CD4-positive, alpha-beta memory T cell (primary cell): ENCODE data around the gene VEGFB. TPM values are rescaled to one million over a fixed set of nuclear protein-coding genes. Genes with fewer than 3 reads are reported as not detected.
A peak's percentile ranks its signal among the peaks of the same experiment; 100 is the strongest.

Source experiments
- CTCF ChIA-PET: fragments of 350-600 bp; sonication (Branson Sonifier 250); formaldehyde crosslinking; loops from one replicate; lab custom pipeline; 2021; ENCODE audit warnings: inconsistent platforms; ENCODE audit not compliant: partially characterized antibody; lab: Charles Lee
- POLR2A ChIA-PET: fragments of 350-600 bp; sonication (Branson Sonifier 250); formaldehyde crosslinking; loops from one replicate; lab custom pipeline; 2021; ENCODE audit not compliant: partially characterized antibody; lab: Charles Lee
- DNase-seq, 5 donors: peaks; one replicate each; pipeline versions ENCODE4 v3.0.0 to v3.0.0-alpha.2; 2020 to 2022; ENCODE audit warnings: mixed read lengths in 1 of 5
- H3K27ac ChIP-seq: one replicate; pipeline ENCODE4 v1.7.0; 2013; ENCODE audit warnings: low read depth, low read length
- H3K27me3 ChIP-seq: 2 replicates; pipeline ENCODE4 v1.7.0; 2013; ENCODE audit warnings: mild to moderate bottlenecking, low read length, moderate library complexity; ENCODE audit not compliant: insufficient read depth
- H3K36me3 ChIP-seq: 2 replicates; pipeline ENCODE4 v1.7.0; 2013; ENCODE audit warnings: mild to moderate bottlenecking, low read length, moderate library complexity; ENCODE audit not compliant: insufficient read depth
- H3K4me1 ChIP-seq: 2 replicates; pipeline ENCODE4 v1.7.0; 2013; ENCODE audit warnings: mild to moderate bottlenecking, low read length, moderate library complexity; ENCODE audit not compliant: insufficient read depth
- H3K4me3 ChIP-seq, 2 donors: one replicate each; pipeline ENCODE4 v1.7.0; 2013; ENCODE audit warnings: low read length in 2 of 2, mild to moderate bottlenecking in 1 of 2
- H3K9me3 ChIP-seq, 2 donors: one replicate each; pipeline ENCODE4 v1.7.0; 2013; ENCODE audit warnings: low read length in 2 of 2, control low read depth in 1 of 2; ENCODE audit not compliant: control insufficient read depth in 1 of 2
- H3K27ac Mint-ChIP-seq, 7 donors: one replicate each; pipeline ENCODE4 v1.8.0; 2020 to 2021; ENCODE audit warnings: mixed read lengths in 7 of 7, mild to moderate bottlenecking in 6 of 7, inconsistent platforms in 3 of 7, moderate library complexity in 3 of 7
- H3K27me3 Mint-ChIP-seq, 2 donors: one replicate each; pipeline ENCODE4 v1.8.0; 2020 to 2021; ENCODE audit warnings: mixed read lengths in 2 of 2
- H3K36me3 Mint-ChIP-seq, 2 donors: one replicate each; pipeline ENCODE4 v1.8.0; 2020 to 2021; ENCODE audit warnings: mixed read lengths in 2 of 2, inconsistent platforms in 1 of 2, mild to moderate bottlenecking in 1 of 2
- H3K4me1 Mint-ChIP-seq, 4 donors: one replicate each; pipeline ENCODE4 v1.8.0; 2020 to 2021; ENCODE audit warnings: mixed read lengths in 4 of 4, mild to moderate bottlenecking in 1 of 4
- H3K4me3 Mint-ChIP-seq, 8 donors: one replicate each; pipeline ENCODE4 v1.8.0; 2020 to 2021; ENCODE audit warnings: mixed read lengths in 8 of 8, mild to moderate bottlenecking in 7 of 8, moderate library complexity in 6 of 8, inconsistent platforms in 3 of 8
- H3K9me3 Mint-ChIP-seq, 8 donors: one replicate each; pipeline ENCODE4 v1.8.0; 2020 to 2021; ENCODE audit warnings: mixed read lengths in 8 of 8, mild to moderate bottlenecking in 5 of 8, inconsistent platforms in 3 of 8, moderate library complexity in 1 of 8
- intact Hi-C: fragments of 100-400 bp; cut with micrococcal nuclease; formaldehyde crosslinking; loops from one replicate; pipeline ENCODE4 v1.15.1; 2023
- polyA plus RNA-seq, 2 donors: library from polyadenylated mRNA; unstranded; fragments of 300-500 nt; fragmentation: Illumina TruSeq; gene quantifications; one replicate each; pipeline ENCODE4 v1.2.3, GENCODE V29; 2021
- total RNA-seq, 2 experiments: library from RNA; stranded (reverse); gene quantifications; one replicate each; pipeline ENCODE4 v1.2.3, GENCODE V29; 2021

Gene VEGFB
- total and polyA plus RNA-seq, 4 experiments from 2014 or later = 2.3 to 97.3 (median 59.5) TPM

DNA sequence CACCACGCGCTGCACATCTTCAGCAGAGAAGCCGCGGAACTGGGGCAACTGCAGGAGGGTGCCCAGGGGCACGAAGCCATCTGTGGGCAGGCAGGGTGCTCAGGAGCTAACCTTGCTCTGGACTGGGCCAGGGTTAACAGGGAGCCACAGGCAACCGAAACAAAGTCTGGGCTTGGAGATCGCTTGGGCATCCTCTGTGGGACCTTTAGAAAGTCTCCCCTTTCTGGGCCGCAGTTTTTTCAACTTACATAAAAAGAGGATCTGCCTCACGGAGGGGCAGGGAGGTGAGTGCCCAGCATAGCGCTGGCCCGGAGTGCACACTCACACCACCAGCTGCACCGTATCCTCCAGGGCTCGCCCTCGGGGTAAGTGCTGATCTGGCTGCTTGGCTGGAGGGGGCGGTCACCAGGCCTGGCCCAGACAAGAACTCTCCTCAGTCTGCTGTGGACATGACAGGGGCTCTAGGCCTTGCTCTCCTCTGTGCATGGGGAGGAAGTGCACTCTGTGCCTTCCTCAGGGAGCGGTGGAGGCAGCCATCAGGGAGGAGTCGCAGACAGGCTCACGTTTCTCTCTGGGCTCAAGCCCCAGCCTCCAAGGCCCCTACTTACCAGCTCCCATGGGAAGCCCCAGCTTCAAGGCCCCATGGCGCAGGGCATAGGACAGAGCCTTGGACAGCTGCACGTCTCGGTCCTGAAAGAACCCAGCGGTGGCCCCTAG is 9.3 kb upstream of the VEGFB start:
- Histone ChIP-seq H3K36me3 (peaks cover 24% of the 10 kb centered on the region), H3K4me1 (peaks cover 38% of the 10 kb centered on the region), H3K9me3 (no peaks in the 10 kb centered on the region), H3K4me3 (peak overlapping the region in 1 of 2 donors; percentile 94), H3K27ac (peak overlapping the region; percentile 77), H3K27me3 (no peaks in the 10 kb centered on the region)
- peak overlapping the region; percentile 68 to 94 (median 90) for H3K4me3 Mint-ChIP-seq
- ChIA-PET POLR2A (interaction anchor here (1.1 to 38.9 kb wide), 10 partner anchors 14 to 92 kb away, joined by 4 to 937 read pairs (median 19); partner anchors contain the start of genes BAD, ESRRA, FERMT3 and FKBP2), CTCF (interaction anchor here (1.1 to 18.8 kb wide), 4 partner anchors 12 to 78 kb away, joined by 3 to 207 read pairs (median 26); partner anchors contain the start of genes CATSPERZ, ESRRA and FERMT3)
- intact Hi-C loops = no loop called here
- H3K36me3 Mint-ChIP-seq = peaks cover 0 to 16% of the 10 kb centered on the region in 2 donors
- H3K27me3 Mint-ChIP-seq = no peaks in the 10 kb centered on the region
- peak overlapping the region; percentile 52 to 93 (median 83) for H3K27ac Mint-ChIP-seq
- H3K4me1 Mint-ChIP-seq = peaks cover 13 to 49% (median 24%) of the 10 kb centered on the region in 4 donors
- no peak for DNase-seq
- H3K9me3 Mint-ChIP-seq = no peaks in the 10 kb centered on the region

DNA sequence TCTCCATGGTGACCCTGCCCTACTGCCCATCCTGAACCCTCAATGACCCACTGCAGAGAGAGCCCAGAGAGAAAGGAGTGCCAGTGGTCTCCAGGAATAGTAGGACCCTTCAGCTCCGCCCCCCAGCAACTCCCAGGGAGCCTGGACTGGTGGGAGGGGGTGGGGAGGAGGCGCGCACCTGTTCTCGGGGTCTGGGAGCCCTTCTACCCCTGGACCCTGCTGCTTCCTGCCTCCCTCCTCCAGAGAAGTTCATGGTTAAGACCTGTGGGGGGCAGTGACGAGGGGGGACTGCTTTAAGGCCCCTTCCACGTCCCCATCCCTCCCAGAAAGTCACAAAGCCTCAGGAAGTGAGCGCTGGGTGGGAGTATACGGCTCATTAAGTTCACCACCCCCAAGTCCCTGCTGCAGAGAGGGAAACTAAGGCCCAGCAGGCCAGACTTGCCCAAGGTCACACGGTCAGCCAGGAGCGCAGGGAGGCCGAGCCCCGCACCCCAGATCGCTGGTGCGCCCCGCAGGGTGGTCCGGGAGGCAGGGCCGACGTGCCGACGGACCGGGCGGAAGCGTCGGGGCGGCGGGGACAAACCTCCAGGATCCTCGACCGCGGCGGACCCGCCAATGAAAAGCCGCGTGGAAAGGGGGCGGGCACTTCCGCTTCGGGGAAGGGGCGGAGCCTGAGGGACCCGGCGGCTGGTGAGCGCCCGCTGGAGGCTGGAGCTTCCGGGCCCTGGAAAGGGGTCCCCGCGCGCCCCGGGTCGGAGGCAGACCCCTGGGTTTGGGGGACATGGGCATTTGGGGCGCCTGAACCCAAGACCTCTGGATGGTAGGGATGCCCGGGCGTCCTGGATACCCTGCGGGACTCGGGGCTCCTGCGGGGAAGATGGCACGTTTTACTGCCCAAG is 8.5 kb upstream of the VEGFB start, which contains the start of the genes NUDT22 and TRPT1:
Gene NUDT22, plus strand, starts transcription at position 667 of the 899 bp plus-strand sequence. CDS start 379 bp downstream, outside the sequence.
Gene TRPT1, minus strand, starts transcription at position 579 of the 899 bp plus-strand sequence. Its CDS starts 326 bp downstream, at position 253.
- H3K4me3 Mint-ChIP-seq = peak within 1 kb of the TSS; percentile 89 to 94 (median 92)
- H3K4me3 ChIP-seq = peak within 1 kb of the TSS; percentile 86 to 94
- peak within 1 kb of the TSS; percentile 88 to 97 (median 93) for H3K27ac Mint-ChIP-seq

DNA sequence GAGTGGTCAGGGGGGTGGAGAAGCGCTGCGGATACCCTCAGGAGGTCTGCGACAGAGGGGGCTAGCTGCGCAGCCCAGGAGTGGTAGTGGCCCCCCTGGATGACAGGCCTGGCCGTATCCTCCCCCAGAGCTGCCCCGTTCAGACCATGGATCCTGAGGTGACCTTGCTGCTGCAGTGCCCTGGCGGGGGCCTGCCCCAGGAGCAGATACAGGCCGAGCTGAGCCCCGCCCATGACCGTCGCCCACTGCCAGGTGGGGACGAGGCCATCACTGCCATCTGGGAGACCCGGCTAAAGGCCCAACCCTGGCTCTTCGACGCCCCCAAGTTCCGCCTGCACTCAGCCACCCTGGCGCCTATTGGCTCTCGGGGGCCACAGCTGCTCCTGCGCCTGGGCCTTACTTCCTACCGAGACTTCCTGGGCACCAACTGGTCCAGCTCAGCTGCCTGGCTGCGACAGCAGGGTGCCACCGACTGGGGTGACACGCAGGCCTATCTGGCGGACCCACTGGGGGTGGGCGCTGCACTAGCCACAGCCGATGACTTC is 7.8 kb upstream of the VEGFB start:
- H3K27me3 Mint-ChIP-seq = no peaks in the 10 kb centered on the region
- peak overlapping the region; percentile 88 to 94 (median 92) for H3K4me3 Mint-ChIP-seq
- no peaks in the 10 kb centered on the region for H3K27me3 ChIP-seq
- POLR2A ChIA-PET = interaction anchor here (0.7 to 38.9 kb wide), 15 partner anchors 13 to 388 kb away, joined by 3 to 937 read pairs (median 13); partner anchors contain the start of genes BAD, ESRRA, FERMT3 and FKBP2
- H3K4me1 Mint-ChIP-seq = peaks cover 15 to 56% (median 31%) of the 10 kb centered on the region in 4 donors
- peaks cover 48% of the 10 kb centered on the region for H3K4me1 ChIP-seq
- peak overlapping the region; percentile 77 for H3K27ac ChIP-seq
- peak overlapping the region; percentile 42 to 94 for H3K4me3 ChIP-seq
- H3K9me3 Mint-ChIP-seq = no peaks in the 10 kb centered on the region
- peak; percentile 45 to 68 (median 46) for DNase-seq
- H3K27ac Mint-ChIP-seq = peak overlapping the region; percentile 86 to 93 (median 91)
- intact Hi-C loops = loop anchor here (1.0 kb wide), 4 partner anchors 8 to 40 kb away; partner anchors contain the start of genes FKBP2, STIP1 and VEGFB
- no peaks in the 10 kb centered on the region for H3K9me3 ChIP-seq
- CTCF ChIA-PET = interaction anchor here (1.0 to 18.8 kb wide), 10 partner anchors 11 to 76 kb away, joined by 3 to 207 read pairs (median 4); partner anchors contain the start of genes CATSPERZ, ESRRA and FERMT3
- peaks cover 10% of the 10 kb centered on the region for H3K36me3 ChIP-seq
- H3K36me3 Mint-ChIP-seq = peaks cover 0 to 12% of the 10 kb centered on the region in 2 donors

More for the DNA sequence above, 8.5 kb upstream of the VEGFB start, which contains the start of the genes NUDT22 and TRPT1:
- H3K9me3 Mint-ChIP-seq = no peaks in the 10 kb centered on the region
- POLR2A ChIA-PET = interaction anchor here (0.7 to 38.9 kb wide), 17 partner anchors 14 to 387 kb away, joined by 3 to 937 read pairs (median 11); partner anchors contain the start of genes BAD, ESRRA, FERMT3 and FKBP2
- peaks cover 16% of the 10 kb centered on the region for H3K36me3 ChIP-seq
- peak; percentile 82 to 88 (median 85) for DNase-seq
- no peaks in the 10 kb centered on the region for H3K27me3 Mint-ChIP-seq
- peaks cover 43% of the 10 kb centered on the region for H3K4me1 ChIP-seq
- intact Hi-C loops = loop anchor here (1.0 kb wide), 4 partner anchors 8 to 40 kb away; partner anchors contain the start of genes FKBP2, STIP1 and VEGFB
- no peaks in the 10 kb centered on the region for H3K27me3 ChIP-seq
- H3K27ac ChIP-seq = peak within 1 kb of the TSS; percentile 77
- H3K9me3 ChIP-seq = no peaks in the 10 kb centered on the region
- H3K36me3 Mint-ChIP-seq = peaks cover 0 to 16% of the 10 kb centered on the region in 2 donors
- CTCF ChIA-PET = interaction anchor here (1.1 to 18.8 kb wide), 10 partner anchors 11 to 77 kb away, joined by 3 to 207 read pairs (median 4); partner anchors contain the start of genes CATSPERZ, ESRRA and FERMT3
- peaks cover 13 to 50% (median 28%) of the 10 kb centered on the region in 4 donors for H3K4me1 Mint-ChIP-seq

DNA sequence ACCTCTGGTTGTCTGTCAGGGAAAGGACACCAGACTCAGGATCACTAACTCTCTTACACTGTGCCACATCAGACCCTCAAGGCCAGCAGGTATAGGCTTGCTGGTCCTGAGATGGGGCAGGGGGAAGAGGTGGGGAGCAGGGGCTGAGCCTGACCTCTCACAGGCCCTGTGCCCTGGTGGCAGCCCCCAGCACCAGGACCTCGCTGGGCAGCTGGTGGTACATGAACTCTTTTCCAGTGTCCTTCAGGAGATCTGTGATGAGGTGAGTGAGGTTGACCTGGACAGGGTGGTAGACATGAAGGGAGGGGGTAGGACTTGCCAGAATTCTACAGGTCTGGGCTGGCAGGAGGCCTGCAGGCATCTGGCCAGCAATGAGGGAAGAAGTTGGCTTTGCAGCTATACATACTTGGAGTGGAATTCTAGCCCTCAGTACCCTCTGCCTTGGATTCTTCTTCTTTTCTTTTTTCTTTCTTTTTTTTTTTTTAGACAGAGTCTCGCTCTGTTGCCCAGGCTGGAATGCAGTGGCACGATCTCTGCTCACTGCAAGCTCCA is 6.9 kb upstream of the VEGFB start:
- no peaks in the 10 kb centered on the region for H3K27me3 Mint-ChIP-seq
- peak overlapping the region; percentile 75 to 93 (median 88) for H3K27ac Mint-ChIP-seq
- no peaks in the 10 kb centered on the region for H3K9me3 Mint-ChIP-seq
- peak overlapping the region; percentile 77 for H3K27ac ChIP-seq
- H3K36me3 ChIP-seq = peaks cover 10% of the 10 kb centered on the region
- no peaks in the 10 kb centered on the region for H3K9me3 ChIP-seq
- no peaks in the 10 kb centered on the region for H3K27me3 ChIP-seq
- H3K4me3 ChIP-seq = peak overlapping the region; percentile 42 to 94
- ChIA-PET POLR2A (interaction anchor here (1.9 to 38.9 kb wide), 8 partner anchors 12 to 90 kb away, joined by 13 to 937 read pairs (median 24); partner anchors contain the start of genes BAD, ESRRA, FERMT3 and FKBP2), CTCF (interaction anchor here (1.0 to 18.8 kb wide), 8 partner anchors 15 to 75 kb away, joined by 3 to 207 read pairs (median 4); partner anchors contain the start of genes CATSPERZ, ESRRA and FERMT3)
- H3K4me3 Mint-ChIP-seq = peak overlapping the region; percentile 88 to 94 (median 92)
- DNase-seq = no peak
- H3K4me1 Mint-ChIP-seq = peaks cover 15 to 65% (median 38%) of the 10 kb centered on the region in 4 donors
- peaks cover 0 to 12% of the 10 kb centered on the region in 2 donors for H3K36me3 Mint-ChIP-seq
- H3K4me1 ChIP-seq = peaks cover 48% of the 10 kb centered on the region
- intact Hi-C loops = no loop called here

DNA sequence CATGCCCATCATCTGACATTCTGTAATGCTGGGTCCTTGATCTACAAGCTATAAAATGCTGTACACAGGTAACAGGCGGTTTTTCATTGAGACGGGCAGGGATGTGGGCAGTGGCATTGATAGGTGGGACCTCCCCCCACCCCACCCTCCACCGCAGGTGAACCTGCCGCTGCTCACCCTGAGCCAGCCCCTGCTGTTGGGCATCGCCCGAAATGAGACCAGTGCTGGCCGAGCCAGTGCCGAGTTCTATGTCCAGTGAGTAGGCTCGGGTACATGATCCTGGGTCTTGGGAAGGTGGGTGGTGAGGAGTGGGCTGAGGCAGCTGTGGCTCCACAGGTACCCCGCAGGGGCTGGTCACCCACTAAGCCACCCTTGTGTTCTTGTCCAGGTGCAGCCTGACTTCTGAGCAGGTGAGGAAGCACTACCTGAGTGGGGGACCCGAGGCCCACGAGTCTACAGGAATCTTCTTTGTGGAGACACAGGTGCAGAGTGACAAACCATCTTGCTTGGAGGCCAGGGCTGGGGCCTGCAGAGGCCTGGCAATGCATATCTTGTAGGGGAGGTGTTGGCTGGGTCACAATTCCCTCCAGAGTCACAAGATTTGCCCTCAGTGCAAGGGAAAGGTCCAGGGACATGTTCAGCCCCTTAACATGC is 5.2 kb upstream of the VEGFB start:
- Mint-ChIP-seq H3K4me1 (peaks cover 16 to 73% (median 47%) of the 10 kb centered on the region in 4 donors), H3K9me3 (no peaks in the 10 kb centered on the region), H3K4me3 (peak overlapping the region; percentile 86 to 93 (median 88)), H3K36me3 (peaks cover 0 to 5% of the 10 kb centered on the region in 2 donors), H3K27me3 (no peaks in the 10 kb centered on the region), H3K27ac (peak overlapping the region; percentile 53 to 96 (median 87))
- H3K4me1 ChIP-seq = peaks cover 56% of the 10 kb centered on the region
- no peaks in the 10 kb centered on the region for H3K9me3 ChIP-seq
- CTCF ChIA-PET = interaction anchor here (0.6 to 18.8 kb wide), 5 partner anchors 12 to 54 kb away, joined by 3 to 207 read pairs (median 3); partner anchors contain the start of genes FERMT3, FKBP2, PLCB3 and STIP1
- intact Hi-C loops = no loop called here
- H3K27ac ChIP-seq = peak overlapping the region; percentile 77
- no peaks in the 10 kb centered on the region for H3K36me3 ChIP-seq
- DNase-seq = peak in 1 of 5 donors; percentile 19
- POLR2A ChIA-PET = interaction anchor here (1.2 to 38.9 kb wide), 7 partner anchors 16 to 88 kb away, joined by 3 to 937 read pairs (median 7); partner anchors contain the start of genes FERMT3, FKBP2, PLCB3 and PPP1R14B
- no peaks in the 10 kb centered on the region for H3K27me3 ChIP-seq
- peak overlapping the region; percentile 52 to 86 for H3K4me3 ChIP-seq
